GM21717 (cell line): Measurements from ENCODE around the gene TRAF3IP1.
"Not testable (repeated sequence)": the region's sequence is repeated elsewhere in the genome, so short reads cannot be mapped to it uniquely, and the experiment has no call there.

Source experiments
- ATAC-seq: cut with Tn5 transposase; IDR thresholded peaks from one replicate; pipeline ENCODE4 v1.9.1; 2021; ENCODE audit warnings: mild to moderate bottlenecking, moderate library complexity; ENCODE audit not compliant: unreplicated experiment

The TRAF3IP1 gene

GRCh38 chr2:238338710-238339394 lies 18.5 kb downstream of the TRAF3IP1 start:
- ATAC-seq: no peak

GRCh38 chr2:238339395-238339780 lies 19.1 kb downstream of the TRAF3IP1 start:
- ATAC-seq: no peak

- ATAC-seq: no peak
These were observed 19.5 kb downstream of the TRAF3IP1 start for GRCh38 chr2:238339814-238340213.

- no peak for ATAC-seq
These were observed 21.2 kb downstream of the TRAF3IP1 start for GRCh38 chr2:238341536-238341935.

DNA sequence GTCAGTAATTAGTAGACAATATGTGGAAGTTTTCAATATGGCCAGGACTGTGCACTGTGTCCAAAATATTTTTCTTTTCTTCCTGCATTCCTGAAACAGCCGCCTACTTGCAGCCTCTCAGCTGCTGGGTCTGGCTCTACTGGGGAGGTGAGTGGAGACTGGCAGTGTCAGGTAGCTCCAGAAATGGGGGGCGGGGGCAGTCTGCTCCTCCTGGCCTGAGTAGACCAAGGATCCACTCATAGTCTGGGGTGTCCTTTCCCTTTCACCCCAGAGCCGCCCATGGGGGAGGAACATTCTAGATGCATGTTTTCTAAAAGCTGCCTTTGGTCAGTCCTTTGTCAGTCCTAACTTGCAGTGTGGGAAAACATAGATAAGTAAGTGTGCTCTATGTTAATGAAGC lies 23.7 kb downstream of the TRAF3IP1 start:
- ATAC-seq: no peak

GRCh38 chr2:238344517-238344916 lies 24.2 kb downstream of the TRAF3IP1 start:
- ATAC-seq: no peak

DNA sequence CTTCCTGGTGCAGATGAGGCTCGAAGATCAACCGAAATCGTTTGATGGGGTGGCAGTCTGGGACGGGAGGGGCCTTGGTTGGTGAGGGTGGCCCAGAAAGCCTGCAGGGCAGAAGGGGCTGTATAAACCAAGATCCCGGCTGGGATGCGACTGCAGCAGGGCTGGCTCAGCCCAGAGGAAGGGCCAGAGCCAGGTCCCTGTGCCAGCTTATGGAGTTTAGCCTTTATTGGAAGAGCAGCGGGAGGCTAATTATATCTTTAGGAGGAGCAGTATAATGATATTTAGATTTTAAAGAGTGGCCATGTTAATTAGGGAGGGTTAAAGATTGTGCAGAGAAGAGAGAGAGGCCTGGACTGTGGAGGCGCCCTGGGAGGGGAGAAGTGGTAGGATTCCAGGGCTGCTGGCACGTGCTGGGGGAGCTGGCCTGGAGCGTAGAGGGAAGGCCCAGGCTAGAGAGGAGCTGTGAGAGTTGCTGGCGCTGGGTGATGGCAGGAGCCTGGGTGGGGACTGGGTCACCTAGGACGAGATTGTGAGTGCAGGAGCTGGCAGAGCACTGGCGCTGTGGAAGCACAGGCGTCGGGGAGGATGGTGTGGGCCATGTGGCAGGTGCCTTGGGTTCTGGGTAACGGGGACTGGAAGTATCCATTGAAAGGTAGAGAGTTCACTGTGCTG lies 25.1 kb downstream of the TRAF3IP1 start:
- no peak for ATAC-seq

GRCh38 chr2:238346544-238346943 lies 26.2 kb downstream of the TRAF3IP1 start:
- ATAC-seq: no peak

DNA sequence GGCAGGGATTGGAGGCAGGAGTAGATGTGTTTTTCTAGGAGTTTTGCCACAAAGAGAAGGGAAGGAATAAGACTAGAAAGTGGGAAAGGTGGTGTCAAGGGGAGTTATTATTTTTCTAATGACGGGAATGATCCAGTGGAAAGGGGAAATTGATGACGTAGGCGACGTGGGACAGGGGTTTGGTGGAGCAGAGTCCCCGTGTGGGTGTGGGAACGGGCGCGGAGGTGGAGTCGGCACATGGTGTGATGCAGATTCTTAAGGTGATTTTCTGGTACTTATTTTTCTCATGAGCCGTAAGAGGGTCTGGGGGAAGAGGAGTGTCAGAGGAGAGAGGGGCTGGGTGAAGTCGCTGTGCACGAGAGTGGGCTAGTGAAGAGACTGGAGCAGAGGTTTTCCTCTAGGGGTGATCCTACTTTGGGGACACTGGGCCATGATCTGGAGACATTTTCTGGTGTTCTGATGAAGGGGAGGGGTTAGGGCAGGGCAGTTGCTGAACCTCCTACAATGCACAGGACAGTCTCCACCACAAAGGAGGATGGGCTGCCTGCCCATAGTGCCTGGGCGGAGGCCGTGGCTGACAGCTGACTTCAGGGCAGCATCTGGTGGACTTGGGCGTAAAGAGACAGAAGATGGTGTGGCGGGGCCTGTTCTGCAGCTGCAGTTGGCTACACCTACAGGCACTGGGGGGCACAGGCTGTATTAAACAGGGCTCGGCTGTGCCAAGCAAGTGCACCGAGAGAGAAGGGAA lies 30.0 kb downstream of the TRAF3IP1 start:
- ATAC-seq: no peak

GRCh38 chr2:238351315-238351714 lies 31.0 kb downstream of the TRAF3IP1 start:
- no peak for ATAC-seq

GRCh38 chr2:238352361-238352760 lies 32.0 kb downstream of the TRAF3IP1 start:
- no peak for ATAC-seq

DNA sequence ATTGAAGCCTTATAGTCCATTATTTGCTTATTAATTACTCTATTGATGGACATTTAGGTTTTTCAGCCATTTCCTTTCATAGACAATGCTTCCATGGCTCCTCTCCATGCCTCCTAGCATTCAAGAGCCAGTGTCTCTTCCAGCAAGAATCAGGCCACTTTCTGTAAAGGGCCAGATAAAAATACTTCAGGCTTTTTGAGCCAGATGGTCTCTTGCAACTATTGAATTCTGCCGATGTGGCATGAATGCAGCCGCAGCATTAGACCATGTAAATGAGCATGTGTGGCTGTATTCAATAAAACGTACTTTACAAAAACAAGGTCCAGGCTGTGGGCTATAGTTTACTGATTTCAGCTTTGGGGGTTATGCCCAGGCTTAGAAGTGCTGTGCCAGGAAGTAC lies 38.5 kb downstream of the TRAF3IP1 start:
- ATAC-seq: no peak

DNA sequence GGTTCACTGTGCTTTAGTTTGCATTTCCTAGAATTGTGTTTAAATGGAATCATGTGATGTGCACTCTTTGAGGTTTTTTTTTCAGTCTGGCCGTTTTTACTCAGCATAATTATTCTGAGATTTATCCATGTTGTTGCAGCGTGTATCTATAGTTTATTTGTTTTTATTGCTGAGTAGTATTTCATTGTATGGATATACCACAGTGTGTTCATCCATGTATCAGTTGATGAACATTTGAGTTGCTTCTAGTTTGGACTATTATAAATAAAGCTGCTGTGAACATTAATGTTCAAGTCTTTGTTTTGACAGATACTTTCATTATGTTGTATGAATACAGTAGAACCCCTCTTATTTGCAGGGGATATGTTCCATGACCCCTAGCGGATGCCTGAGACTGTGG lies 39.1 kb downstream of the TRAF3IP1 start:
- no peak for ATAC-seq

- ATAC-seq: no peak
These were observed 41.6 kb downstream of the TRAF3IP1 start for GRCh38 chr2:238361877-238362276.

GRCh38 chr2:238362626-238363025 lies 42.3 kb downstream of the TRAF3IP1 start:
- no peak for ATAC-seq

- no peak for ATAC-seq
These were observed 49.3 kb downstream of the TRAF3IP1 start for GRCh38 chr2:238369591-238370040.

GRCh38 chr2:238370094-238370822 lies 49.9 kb downstream of the TRAF3IP1 start:
- no peak for ATAC-seq

- ATAC-seq: no peak
These were observed 50.6 kb downstream of the TRAF3IP1 start for GRCh38 chr2:238370823-238371372.

- not testable (repeated sequence) for ATAC-seq
These were observed 52.0 kb downstream of the TRAF3IP1 start for GRCh38 chr2:238372277-238372676.

DNA sequence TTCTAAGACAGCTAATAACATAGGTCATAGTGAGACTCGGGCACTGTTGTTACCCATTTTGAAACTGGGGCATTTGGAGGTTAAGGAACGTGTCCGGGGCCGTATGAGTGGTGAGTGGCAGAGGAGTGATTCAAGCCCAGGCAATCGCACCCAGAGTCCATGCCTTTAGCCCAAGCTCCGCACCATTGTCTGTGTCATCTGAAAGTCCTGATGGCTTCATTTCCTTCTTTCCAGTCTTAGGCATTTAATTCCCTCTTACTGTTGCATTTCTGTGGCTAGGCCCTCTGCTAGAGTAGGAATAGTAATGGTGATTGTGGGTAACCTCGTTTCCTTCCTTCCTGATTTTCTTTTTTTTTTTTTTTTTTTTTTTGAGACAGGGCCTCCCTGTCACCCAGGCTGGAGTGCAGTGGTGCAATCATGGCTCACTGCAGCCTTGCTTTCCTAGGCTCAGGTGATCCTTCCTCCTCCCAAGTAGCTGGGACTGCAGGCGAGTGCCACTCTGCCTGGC lies 56.6 kb downstream of the TRAF3IP1 start:
- ATAC-seq: no peak
